HG02798 (cell line): ENCODE measurements around the gene NDE1.
"Not testable (repeated sequence)": the region's sequence is repeated elsewhere in the genome, so short reads cannot be mapped to it uniquely, and the experiment has no call there.

ENCODE experiments used
- ATAC-seq: cut with Tn5 transposase; IDR thresholded peaks from one replicate; pipeline ENCODE4 v1.9.1; 2021; ENCODE audit warnings: mild to moderate bottlenecking; ENCODE audit not compliant: unreplicated experiment, poor library complexity

The NDE1 gene

GRCh38 chr16:15618392-15618791, 31.7 kb upstream of the NDE1 start:
- no peak for ATAC-seq

GRCh38 chr16:15620611-15621195, 29.3 kb upstream of the NDE1 start:
- ATAC-seq = no peak

- ATAC-seq = no peak
Measured at GRCh38 chr16:15621456-15621855, 28.6 kb upstream of the NDE1 start.

GRCh38 chr16:15621889-15622288, 28.2 kb upstream of the NDE1 start:
- no peak for ATAC-seq

GRCh38 chr16:15631730-15632409, 18.2 kb upstream of the NDE1 start:
- no peak for ATAC-seq

GRCh38 chr16:15635926-15636325, 14.1 kb upstream of the NDE1 start:
- no peak for ATAC-seq

- ATAC-seq = no peak
Measured at GRCh38 chr16:15636392-15636873, 13.6 kb upstream of the NDE1 start.

GRCh38 chr16:15639061-15639568, 10.9 kb upstream of the NDE1 start:
- ATAC-seq = no peak

GRCh38 chr16:15640966-15641365, 9.1 kb upstream of the NDE1 start:
- ATAC-seq = no peak

GRCh38 chr16:15641753-15642556, 8.1 kb upstream of the NDE1 start:
- no peak for ATAC-seq

GRCh38 chr16:15642557-15643047, 7.4 kb upstream of the NDE1 start:
- peak; percentile 58 for ATAC-seq

GRCh38 chr16:15643048-15643945, 6.7 kb upstream of the NDE1 start, which contains the start of gene MARF1:
Gene MARF1, minus strand, starts transcription at chr16:15643154. Its CDS starts 3,921 bp downstream, at chr16:15639233.
- peak; percentile 66 for ATAC-seq

- no peak for ATAC-seq
Measured at GRCh38 chr16:15643946-15644250, 6.1 kb upstream of the NDE1 start.

GRCh38 chr16:15644267-15644961, 5.6 kb upstream of the NDE1 start:
- ATAC-seq = no peak

- not testable (repeated sequence) for ATAC-seq
Measured at GRCh38 chr16:15644962-15645465, 5.0 kb upstream of the NDE1 start.

- ATAC-seq = not testable (repeated sequence)
Measured at GRCh38 chr16:15646557-15647293, 3.3 kb upstream of the NDE1 start.

GRCh38 chr16:15647294-15648014, 2.6 kb upstream of the NDE1 start:
- ATAC-seq = no peak
